Breast epithelium (tissue), 3 donors: Measurements from ENCODE around the gene SLC34A1.

ENCODE experiments used
- CTCF ChIP-seq, 3 donors: fragments of 450-650 bp; IDR thresholded peaks; one replicate each; pipeline ENCODE4 v1.5.1; 2016 to 2017; ENCODE audit warnings: antibody characterized with exemption in 3 of 3, mild to moderate bottlenecking in 3 of 3, moderate library complexity in 3 of 3
- POLR2A ChIP-seq: fragments of 450-650 bp; IDR thresholded peaks from one replicate; pipeline ENCODE4 v1.6.1; 2016; ENCODE audit warnings: antibody characterized with exemption, mild to moderate bottlenecking, moderate library complexity

DNA sequence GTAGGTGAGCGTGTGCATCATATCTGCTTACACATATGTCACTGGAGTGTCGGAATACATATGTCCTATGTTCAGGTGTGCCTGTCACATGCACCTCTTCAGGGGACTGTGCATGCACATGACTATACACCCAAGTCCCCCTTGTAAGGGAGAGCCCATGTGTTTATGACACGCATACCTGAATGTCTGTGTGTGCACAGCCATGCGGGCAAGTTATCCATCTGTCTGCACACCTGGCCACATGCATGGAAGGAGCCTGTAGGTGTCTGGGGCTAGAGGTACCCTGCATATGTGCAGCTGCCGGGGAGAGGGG, 27.1 kb upstream of the SLC34A1 start:
- TF ChIP-seq CTCF (IDR thresholded peaks at IDR 0.05) (no peak), POLR2A (no peak)
